ENCODE data around the gene LHX4.

LHX4 gene

DNA sequence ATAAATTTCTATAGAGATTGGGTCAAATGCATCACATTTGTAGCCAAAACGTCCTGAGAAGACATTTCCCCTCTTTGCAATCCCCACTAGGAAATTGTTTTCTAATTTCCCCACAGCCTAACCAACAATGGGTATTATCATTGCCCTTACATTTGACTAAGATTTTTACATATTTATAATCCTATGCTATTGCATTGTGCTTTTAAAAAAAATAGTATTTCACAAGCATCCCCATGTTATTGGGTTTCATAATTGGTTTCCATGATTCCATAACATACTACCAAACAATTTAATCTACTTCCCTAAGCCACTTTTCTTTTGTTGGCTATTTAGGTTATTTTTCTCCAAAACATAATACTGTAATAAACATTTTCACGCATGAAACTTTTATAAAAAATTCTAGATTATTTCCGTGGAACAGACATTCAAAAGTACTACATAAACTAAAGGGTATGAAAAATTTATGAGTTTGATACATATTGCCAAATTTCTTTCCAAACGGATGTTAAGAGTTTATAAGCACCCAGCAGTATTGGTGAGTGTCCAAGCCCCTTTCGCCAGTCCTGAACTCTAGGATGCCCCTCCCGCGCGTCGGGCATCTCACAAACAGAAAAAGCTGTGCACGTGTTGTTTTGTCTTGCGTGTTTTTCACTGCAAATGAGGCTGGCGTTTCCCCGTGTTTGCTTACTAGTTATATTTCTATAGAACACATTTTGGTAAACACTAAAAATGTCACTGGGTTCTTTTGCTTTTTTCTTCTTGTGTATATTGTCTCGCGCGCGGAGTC lies 2.0 kb upstream of the LHX4 start:
- DNase-seq (ENCODE audit: low read depth, low spot score) = no peak

DNA sequence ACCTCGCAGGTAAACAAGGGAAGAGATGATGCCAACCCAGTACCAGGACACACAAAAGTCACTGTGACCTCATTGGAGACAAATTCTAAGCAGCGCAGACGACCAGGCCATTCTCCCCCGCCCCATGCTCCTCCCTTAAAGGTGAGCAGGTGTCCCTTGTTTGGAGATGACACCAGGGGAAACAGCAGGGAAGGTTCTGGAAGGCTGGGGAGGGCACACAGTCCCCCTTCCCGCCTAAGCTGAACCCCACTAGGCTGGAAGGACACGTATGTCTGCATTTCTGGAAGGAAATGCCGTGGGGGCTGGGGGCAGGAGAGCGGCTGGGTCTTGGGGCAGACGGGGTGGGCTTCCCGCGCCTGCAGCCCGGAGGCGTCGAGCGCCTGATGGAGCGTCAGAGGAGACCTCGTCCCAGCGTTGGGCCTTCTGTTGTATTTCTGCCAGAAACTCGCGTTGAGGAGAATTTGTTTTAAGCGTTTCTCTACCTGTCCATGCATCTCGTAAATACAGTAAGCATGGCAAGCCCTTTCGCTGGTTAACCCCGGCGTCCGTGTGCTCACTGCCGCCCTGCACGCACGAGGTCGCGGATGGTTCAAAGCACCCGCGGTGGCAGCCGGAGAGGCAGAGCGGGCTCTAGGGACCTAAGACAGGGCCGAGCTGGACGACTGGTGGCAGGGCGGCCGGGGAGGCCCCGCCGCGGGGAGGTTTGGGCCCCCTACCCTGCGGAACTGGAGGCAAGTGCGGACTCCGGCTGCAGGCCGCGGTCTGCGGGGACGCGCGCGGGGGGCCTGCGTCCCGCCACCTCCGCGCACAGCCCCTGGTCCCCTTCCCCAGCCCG lies 1.2 kb upstream of the LHX4 start:
- DNase-seq (ENCODE audit: low read depth, low spot score) = no peak

DNA sequence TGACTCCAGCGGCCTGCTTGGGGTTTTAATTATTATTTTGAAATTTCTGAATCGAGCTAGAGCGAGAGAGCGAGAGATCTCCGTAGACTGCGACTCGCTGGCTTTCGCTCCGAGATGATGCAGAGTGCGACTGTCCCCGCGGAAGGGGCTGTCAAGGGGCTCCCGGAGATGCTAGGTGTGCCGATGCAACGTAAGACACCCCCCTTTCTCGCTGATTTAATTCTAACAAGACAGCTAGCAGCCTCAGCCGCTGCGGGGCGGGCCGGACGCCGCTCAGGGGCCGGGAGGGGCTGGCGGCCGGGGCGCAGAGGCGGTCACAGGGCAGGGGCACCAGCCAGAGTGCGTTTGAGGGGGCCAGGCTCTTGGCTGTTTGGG lies 339 bp downstream of the LHX4 start:
- no peak for DNase-seq (ENCODE audit: low read depth, low spot score)

DNA sequence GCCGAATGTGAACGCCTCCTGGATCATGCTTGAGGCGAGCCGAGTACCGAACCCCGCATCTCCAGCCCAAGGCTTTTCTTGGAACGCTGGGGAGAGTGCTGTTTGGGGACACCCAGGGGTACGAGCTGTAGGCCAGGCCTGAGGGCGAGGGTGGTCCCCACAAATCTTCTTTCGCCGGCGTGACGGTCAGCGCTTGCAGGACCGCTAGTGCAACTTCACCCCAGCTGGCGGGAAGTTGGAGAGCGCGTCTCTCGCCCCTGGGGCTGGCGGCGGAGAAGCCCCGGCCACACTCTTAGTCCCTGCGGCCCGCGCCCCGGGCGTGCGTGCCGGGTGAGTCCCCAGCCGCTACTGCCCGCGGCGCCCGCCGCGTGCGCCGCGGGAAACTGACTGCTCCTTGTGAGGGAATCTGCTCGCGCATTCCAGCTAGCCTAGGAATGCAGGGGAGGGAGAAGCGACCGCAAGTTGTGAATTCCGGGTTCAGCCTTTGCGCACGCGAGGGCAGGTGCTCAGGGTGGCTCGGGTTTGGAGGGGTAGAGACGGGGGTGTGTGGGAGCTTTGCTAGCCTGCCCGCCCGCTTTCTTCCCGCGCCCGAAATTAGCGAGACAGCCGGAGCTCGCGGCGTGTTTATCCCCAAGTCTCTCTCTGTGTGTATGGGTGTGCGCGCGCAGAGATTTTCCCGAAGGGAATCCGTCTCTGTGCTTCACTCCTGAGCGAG lies 884 bp downstream of the LHX4 start:
- no peak for DNase-seq (ENCODE audit: low read depth, low spot score)

DNA sequence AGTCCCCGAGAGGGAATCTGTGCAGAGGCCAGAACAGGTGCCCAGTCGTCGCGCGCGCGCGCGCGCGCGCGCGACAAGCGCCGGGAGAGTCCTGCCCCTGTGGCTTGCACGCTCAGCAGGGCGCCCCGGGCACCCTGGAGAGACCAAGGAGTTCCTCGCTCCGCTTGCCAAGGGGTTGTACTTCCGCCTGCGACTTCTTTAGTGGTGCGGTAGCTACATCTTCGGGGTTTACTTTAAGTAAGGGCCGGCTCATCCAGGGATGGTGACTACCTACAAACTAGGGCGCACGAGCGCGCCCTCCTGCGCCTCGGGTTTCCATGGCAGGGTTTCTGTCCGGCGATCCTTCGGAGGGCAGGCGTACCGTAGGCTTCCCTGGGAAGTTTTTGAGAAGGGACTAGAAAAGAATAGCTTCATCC lies 1.4 kb downstream of the LHX4 start:
- DNase-seq (ENCODE audit: low read depth, low spot score) = no peak

DNA sequence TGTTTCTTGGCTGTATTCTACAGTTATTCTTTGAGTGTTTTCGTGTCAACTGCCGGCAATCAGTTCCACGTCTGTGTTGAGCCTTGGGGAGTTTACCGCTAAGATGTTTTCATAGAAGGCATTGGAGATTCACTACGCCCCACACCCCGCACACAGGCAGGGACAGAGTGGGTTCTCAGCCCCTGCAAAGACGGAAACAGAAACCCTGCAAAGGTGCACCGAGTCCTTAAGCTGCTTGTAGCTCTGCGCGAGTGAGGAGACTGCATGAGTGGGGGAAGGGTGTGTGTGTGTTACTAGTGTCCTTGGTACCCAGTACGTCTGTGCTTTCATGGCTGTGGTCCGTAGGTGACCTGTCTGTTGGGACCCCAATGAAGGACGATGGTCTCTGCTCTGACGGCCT lies 1.9 kb downstream of the LHX4 start:
- DNase-seq (ENCODE audit: low read depth, low spot score) = no peak

DNA sequence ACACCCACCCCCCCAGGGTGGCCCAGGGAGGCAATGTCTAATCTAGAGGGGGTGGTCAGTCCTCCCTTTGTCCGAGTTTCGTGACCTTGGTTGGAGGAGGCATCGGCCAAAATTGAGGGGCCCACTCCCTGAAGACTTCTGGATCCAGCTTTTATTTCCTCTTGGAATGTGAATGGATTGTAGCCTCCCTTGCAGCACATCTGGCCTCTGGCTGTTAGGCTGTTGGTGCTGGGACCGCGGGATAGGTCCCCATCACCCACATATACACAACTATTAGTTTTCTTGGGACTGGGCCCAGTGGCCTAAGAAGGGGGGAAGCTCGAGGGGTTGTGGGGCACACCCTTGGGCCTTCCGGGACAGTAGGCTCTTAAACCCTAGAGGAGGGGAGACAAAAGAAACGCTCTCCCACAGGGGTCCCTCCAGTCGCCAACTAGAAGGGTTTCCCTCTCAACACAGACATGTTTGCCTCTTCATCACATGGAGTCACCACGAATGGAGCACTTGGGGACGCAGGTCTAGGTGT lies 2.5 kb downstream of the LHX4 start:
- no peak for DNase-seq (ENCODE audit: low read depth, low spot score)

DNA sequence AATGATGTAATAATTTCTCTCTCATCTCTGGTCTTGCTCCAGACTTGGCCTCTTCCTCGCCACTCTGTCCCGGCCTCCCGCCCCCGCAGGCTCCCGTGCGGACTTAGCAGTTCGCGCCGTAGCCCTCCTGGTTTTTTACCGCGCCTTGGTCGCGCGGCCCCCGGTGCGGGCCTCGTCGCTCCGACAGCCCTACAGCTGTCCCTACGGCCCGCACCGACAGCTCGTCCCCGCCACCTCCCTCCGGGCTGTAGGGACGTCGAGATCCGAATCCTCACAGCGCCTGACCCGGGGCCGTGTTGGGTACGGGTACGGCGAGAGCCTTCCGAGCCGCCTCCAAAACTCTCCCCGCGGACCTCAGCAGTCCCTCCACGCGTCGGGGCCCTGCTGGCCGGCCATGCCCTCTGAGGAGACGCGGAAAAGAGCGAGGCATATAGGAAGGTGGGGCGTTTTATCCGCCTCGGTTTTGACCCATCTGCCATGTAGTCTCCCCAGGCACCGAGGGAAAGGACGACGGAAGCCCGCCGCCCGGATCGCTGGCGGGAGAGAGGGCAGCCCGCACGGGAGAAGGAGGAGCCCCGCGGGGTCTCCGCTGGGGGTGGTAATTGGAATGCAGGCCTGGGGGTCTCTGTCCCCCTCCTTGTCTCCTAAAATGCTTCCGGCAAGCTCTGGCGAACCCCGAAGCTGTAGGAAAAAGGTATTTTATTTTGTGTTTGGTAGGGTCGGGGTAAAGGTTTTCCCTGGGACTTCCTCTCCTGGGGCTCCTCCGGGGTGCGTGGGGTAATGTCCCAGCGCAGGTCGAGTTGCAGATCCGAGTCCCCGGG lies 3.3 kb downstream of the LHX4 start:
- DNase-seq (ENCODE audit: low read depth, low spot score) = no peak

DNA sequence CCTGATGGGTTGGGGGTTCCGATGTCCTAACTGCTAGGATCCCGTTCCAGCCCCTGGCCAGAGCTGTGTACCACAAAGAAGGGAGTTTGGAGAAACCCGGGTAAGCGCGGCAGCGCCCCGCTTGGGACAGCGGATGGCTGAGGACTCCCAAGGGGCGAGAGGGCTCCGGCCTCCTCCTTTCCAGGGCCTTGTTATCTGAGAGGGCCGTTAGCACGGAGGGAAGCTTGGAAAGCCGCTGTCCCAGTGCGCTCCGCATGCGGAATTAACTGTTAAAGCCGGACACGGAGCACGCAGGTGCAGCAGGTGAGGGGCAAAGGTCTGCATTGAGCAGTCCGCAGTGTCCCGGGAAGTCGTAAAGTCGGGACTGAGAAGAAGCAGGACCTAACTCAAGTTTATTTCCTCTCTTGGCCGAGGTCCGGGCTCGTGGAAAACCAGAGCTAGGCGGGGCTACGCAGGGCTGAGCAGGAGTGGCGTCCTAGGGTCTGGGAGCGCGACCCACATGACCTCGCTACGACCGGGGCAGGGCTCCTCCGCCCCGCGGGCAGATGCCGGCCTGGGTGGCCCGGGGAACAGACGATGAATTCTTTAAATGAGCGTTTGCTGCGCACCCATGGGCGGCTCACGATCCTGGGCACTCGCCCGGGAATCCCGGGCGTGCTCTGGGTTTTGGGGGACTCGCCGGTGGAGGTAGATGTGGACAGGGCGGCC lies 4.5 kb downstream of the LHX4 start:
- DNase-seq (ENCODE audit: low read depth, low spot score) = no peak

DNA sequence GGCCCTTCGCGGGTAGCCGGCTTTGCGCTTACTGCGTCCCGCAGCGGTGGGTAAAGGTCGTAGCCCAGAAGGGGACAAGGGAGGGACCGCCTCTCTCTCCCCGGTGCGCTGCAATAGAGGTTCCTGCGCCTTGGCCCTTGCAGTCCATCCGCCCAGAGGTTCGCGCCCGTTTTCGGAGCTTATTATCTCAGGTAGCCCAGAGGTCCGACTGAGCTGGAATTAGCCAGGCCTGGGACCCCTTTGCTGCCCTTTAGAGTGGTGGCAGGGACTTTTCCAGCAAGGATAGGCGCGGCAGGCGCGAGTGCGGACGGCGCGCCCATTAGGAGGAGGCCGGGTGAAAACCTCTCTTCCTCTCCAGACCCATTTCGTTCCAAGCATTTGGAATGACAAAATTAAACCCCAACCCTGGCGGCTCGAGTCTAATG lies 5.0 kb downstream of the LHX4 start:
- no peak for DNase-seq (ENCODE audit: low read depth, low spot score)

DNA sequence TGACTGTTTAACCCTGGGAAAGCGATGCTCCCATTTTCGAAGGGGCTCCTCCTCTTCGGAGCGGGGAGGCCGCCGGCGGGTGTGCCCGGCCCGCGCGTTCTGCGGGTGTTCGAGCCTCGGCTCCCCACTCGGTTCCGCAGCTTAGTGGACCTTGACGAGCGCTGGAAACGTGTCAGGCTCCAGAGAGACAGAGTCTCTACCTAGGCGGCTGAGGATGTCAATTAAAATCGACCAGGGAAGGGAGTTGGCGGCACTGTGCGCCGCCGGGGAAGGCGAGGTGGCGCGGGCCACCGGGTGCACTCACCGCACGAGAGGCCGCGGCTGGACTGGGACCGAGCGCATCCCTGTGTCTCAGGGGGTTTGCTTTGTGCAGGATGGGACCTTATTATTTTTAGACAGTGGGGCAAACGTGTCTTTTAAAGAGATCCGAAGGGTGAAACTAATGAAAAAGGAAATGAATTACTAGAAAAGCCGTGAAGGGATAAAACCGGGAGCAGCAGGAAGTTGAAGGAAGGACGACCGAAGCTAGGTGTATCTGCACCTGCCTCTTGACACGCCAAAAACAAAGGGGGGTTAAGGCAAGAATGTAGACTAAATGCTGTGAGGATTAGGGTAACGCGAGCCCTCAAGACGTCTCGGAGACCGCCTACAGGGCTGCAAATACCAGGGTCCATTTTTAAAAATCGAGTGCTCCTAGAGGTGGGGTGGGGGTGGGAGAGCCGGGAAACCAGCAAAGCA lies 5.6 kb downstream of the LHX4 start:
- DNase-seq (ENCODE audit: low read depth, low spot score) = no peak

DNA sequence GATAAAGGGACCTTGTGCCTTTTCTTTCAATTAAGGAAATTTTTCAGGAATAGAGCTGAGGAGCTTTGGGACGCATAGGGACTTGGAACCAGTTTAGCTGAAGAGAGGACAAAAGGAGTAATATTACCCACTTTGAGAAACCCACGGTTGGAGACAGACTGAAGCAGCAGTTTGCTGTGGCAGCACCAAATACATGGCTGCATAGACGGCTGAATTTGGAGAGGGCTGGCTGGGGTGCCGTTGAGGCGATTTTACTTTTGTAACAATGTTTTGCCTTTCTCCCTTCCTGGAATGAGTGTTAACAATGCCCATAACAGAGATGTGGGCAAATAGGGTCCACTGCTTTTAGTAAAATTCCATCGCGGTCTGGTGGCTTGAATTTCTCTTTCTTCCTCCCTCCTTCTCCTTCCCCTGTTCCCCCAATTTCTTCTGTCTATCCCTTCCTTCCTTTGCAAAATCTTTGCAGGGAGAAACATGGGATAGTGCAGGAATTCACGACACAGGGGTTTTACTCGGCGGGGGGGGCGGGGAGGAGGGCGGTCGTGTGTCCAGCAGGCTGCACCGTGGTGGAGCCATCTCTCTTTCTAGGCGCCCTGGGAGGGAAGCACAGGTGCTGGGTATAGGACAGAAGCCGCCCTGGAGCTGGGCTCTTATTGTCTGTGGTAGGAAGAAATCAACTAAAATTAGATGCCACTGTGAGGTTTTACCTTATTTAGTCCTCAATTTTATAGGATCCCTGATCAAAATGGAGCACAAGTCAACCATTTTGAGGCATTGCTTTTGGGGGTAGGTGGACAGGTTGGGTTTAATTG lies 6.8 kb downstream of the LHX4 start:
- DNase-seq (ENCODE audit: low read depth, low spot score) = no peak

DNA sequence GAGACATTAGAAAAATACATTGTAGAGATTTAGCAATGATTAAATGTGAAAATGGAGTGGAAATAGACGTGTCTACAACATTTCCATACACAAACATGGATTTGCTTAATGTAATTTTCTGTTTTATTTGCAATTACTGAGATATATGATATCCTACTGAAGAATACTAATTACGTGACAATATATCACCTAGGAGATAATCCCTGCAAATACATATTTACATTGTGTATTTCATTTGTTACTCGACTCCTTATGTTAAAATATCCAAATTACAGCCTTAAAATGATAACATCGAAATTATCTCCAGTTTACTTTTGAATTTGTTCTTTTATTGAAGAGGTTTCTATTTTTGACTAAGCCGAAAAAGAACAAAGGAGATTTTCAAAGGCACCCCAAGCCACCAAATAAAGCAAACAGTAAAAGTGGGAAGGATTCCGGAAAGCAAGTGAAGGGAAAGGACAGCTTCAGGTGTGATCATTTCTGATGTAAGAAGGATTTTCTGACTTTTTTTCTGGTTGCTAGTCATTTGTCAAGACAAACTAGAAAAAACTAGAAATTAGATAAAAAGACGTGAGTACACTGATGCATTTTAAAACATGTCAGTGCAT lies 7.9 kb downstream of the LHX4 start:
- DNase-seq (ENCODE audit: low read depth, low spot score) = no peak

DNA sequence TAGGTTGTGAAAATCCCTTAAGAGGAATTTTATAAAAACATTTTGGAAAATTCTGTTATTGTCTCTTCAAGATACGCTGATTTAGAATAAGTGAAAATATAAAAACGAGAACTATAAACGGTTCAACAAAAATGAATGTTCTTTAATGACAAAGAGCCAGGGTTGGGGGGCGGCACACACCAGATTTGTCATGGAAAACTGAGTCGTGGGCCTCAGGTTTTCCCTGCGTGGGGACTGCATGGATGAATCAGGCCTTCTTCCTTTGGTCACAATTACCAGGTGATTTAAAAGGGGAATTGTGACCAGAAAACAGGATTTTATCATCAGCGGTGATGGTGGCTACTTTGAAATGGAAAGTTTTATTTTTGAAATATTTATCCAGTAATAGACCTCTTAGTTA lies 8.6 kb downstream of the LHX4 start:
- no peak for DNase-seq (ENCODE audit: low read depth, low spot score)

DNA sequence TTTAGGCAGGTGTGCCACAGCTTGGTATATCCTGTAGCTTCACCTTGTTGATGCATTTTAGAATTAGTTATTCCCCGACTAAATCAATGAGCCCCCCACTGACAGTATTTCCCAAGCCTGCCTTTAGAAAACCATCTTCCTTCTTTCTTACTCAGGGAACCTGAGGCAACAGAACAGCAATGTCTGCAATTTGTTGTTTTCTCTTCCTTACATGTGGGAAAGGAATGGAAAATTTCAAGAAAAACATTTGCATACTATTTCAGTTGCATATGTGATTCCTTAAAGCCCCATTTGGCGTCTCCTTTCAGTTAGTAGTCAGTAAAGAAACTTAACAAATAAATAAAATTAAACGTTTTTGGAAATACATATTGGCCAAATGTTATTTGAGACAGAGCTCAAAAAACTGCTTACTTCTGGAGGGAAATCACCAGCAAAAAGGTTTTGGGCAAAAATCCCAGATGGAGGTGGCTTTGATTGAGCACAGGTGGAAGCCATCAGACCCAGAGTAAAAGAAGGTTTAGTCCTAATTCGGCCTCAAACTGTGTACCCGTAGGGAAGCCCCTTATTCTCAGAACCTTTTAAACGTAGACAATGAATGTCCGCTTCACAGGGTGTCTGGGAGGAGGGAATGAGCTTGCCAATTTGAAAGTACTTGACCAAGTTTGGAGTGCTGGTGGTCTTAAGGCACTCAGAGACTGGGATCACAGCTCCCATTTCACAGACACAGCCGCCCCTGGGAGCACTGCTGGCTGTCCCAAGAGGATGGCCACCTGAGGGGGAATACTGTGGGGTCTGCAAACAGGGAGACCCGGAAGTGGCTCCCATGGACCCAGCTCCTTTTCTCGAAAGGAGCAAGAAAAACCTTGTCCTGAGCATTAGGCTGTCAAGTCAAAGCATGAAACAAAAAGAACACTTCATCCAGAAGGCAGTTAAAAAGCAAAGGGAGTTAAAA lies 9.4 kb downstream of the LHX4 start:
- no peak for DNase-seq (ENCODE audit: low read depth, low spot score)

DNA sequence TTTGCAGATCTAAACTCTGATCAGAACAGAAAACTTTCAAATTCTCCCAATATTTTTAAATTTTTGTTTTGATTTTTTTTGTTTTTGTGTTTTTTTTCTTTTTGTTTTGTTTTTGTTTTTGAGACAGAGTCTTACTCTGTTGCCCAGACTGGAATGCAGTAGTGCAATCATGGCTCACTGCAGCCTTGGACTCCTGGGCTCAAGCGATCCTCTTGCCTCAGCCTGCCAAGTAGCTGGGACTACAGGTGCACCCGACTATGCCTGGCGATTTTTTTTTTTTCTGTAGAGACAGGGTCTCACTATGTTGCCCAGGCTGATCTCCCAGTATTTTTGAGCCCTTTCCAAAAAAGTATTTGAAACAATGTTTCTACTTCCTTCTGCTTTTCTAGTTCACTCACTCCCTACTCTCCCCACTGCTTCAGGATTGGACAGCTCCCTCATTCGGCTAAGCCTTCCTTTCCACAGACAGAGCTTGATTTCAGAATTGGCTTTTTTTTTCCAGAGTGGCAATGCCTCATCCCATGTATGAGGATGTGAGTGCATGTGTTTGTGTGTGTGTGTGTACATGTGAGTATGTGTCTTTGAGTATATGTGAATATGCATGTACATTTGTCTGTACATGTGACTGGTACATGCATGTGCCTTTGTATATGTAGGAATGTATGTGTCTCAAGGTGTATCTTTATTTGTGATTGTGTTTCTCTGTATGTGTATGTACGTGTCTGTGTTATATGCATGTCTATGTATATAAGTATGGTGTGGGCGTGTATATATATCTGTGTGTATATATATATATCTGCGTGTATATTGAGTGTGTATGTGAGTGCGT lies 11.9 kb downstream of the LHX4 start:
- DNase-seq (ENCODE audit: low read depth, low spot score) = no peak
